Measurements from ENCODE around the gene RINL.

DNA sequence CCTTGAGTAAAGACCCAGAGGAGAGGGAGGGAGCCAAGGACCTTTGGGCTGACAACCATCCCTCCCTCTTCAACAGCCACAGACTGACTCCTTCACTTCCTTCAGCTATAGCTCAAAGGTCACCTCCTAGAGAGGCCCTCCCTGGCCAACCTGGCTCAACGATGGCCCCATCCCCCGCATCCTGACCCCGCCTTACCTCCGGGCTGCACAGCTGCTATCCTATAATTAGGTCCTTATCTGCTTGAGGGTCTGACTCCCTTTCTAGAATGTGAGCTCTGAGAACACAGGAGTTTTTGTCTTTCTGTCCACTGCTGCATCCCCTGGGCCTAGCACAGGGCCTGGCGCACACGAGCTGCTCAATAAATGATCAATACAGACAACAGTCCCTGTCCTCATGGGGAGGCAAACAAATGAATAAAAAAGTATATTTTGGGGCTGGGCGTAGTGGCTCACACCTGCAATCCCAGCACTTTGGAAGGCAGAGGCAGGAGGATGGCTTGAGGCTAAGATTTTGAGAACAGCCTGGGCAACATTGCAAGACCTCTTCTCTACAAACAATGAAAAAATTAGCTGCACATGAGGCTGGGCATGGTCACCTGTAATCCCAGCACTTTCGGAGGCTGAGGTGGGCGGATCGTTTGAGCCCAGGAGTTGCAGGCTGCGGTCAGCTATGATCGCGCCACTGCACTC is 58.7 kb downstream of the RINL start:
- TF ChIP-seq POLR2AphosphoS5 (IDR thresholded peaks at IDR 0.05; ENCODE audit: low read depth, low read length) (no peak), TAF1 (IDR thresholded peaks at IDR 0.05; ENCODE audit: low read depth, low read length) (no peak)
